ENCODE measurements around the gene GLRA3.
"Not testable (repeated sequence)": the region's sequence is repeated elsewhere in the genome, so short reads cannot be mapped to it uniquely, and the experiment has no call there.

The GLRA3 gene

GRCh38 chr4:174713181-174713580 lies 115.9 kb downstream of the GLRA3 start:
- DNase-seq = no peak

GRCh38 chr4:174709526-174709925 lies 119.5 kb downstream of the GLRA3 start:
- DNase-seq = no peak

- no peak for DNase-seq
Observed at GRCh38 chr4:174708381-174708780, 120.7 kb downstream of the GLRA3 start.

- DNase-seq = no peak
Observed at GRCh38 chr4:174707902-174708301, 121.1 kb downstream of the GLRA3 start.

- DNase-seq = no peak
Observed at GRCh38 chr4:174707051-174707676, 121.9 kb downstream of the GLRA3 start.

- no peak for DNase-seq
Observed at GRCh38 chr4:174702979-174703478, 126.0 kb downstream of the GLRA3 start.

GRCh38 chr4:174699654-174700053 lies 129.4 kb downstream of the GLRA3 start:
- no peak for DNase-seq

GRCh38 chr4:174697896-174698295 lies 131.2 kb downstream of the GLRA3 start:
- no peak for DNase-seq

- peak; percentile 25 for DNase-seq
Observed at GRCh38 chr4:174697202-174697601, 131.8 kb downstream of the GLRA3 start.

- DNase-seq = no peak
Observed at GRCh38 chr4:174696657-174697056, 132.4 kb downstream of the GLRA3 start.

- not testable (repeated sequence) for DNase-seq
Observed at GRCh38 chr4:174691876-174692275, 137.2 kb downstream of the GLRA3 start.

GRCh38 chr4:174690665-174691064 lies 138.4 kb downstream of the GLRA3 start:
- DNase-seq = no peak

GRCh38 chr4:174689618-174690017 lies 139.4 kb downstream of the GLRA3 start:
- no peak for DNase-seq

- no peak for DNase-seq
Observed at GRCh38 chr4:174686826-174687225, 142.2 kb downstream of the GLRA3 start.

GRCh38 chr4:174681723-174682300 lies 147.2 kb downstream of the GLRA3 start:
- DNase-seq = no peak

- DNase-seq = no peak
Observed at GRCh38 chr4:174674305-174674840, 154.7 kb downstream of the GLRA3 start.

GRCh38 chr4:174673865-174674264 lies 155.2 kb downstream of the GLRA3 start:
- DNase-seq = no peak

- no peak for DNase-seq
Observed at GRCh38 chr4:174672276-174672675, 156.8 kb downstream of the GLRA3 start.

GRCh38 chr4:174669270-174669669 lies 159.8 kb downstream of the GLRA3 start:
- no peak for DNase-seq

GRCh38 chr4:174665799-174666198 lies 163.2 kb downstream of the GLRA3 start:
- DNase-seq = no peak

GRCh38 chr4:174663216-174663615 lies 165.8 kb downstream of the GLRA3 start:
- peak; percentile 10 for DNase-seq

GRCh38 chr4:174658246-174658645 lies 170.8 kb downstream of the GLRA3 start:
- DNase-seq = no peak

GRCh38 chr4:174657472-174657871 lies 171.6 kb downstream of the GLRA3 start:
- no peak for DNase-seq

GRCh38 chr4:174654634-174655033 lies 174.4 kb downstream of the GLRA3 start:
- DNase-seq = no peak
